Peyer's patch (tissue), 4 donors: ENCODE data around the gene NLGN4X. TPM values are rescaled to one million over a fixed set of nuclear protein-coding genes. Genes with fewer than 3 reads are reported as not detected.

ENCODE experiments used
- DNase-seq, 3 donors: peaks; one replicate each; pipeline ENCODE4 v3.0.0-alpha.2; 2017 to 2019
- H3K27ac ChIP-seq, 4 donors: fragments of 200-600 bp; sonication (generic); one replicate each; pipeline ENCODE4 v1.5.1; 2016 to 2019
- H3K27me3 ChIP-seq, 2 donors: fragments of 200-600 bp; sonication (generic); one replicate each; pipeline ENCODE4 v1.5.1; 2019
- H3K36me3 ChIP-seq, 3 donors: fragments of 200-600 bp; sonication (generic); one replicate each; pipeline ENCODE4 v1.5.1; 2016 to 2019
- H3K4me1 ChIP-seq, 4 donors: fragments of 200-600 bp; sonication (generic); one replicate each; pipeline ENCODE4 v1.5.1; 2016 to 2019
- H3K4me3 ChIP-seq, 4 donors: fragments of 200-600 bp; sonication (generic); 1 replicate in 3 of 4; 2 replicates in 1 of 4; pipeline ENCODE4 v1.5.1; 2016 to 2019; ENCODE audit warnings: mild to moderate bottlenecking in 1 of 4
- H3K9me3 ChIP-seq, 4 donors: fragments of 200-600 bp; sonication (generic); one replicate each; pipeline ENCODE4 v1.5.1; 2016 to 2019; ENCODE audit warnings: mild to moderate bottlenecking in 1 of 4
- CTCF ChIP-seq, 6 experiments: fragments of 450-650 bp in 4 of 6; fragments of 200-600 bp in 2 of 6; sonication (generic) in 1 of 6; IDR thresholded peaks; one replicate each; pipeline ENCODE4 v1.5.1; 2017 to 2019; ENCODE audit warnings: antibody characterized with exemption in 6 of 6, mild to moderate bottlenecking in 3 of 6, moderate library complexity in 1 of 6
- POLR2A ChIP-seq, 2 donors: fragments of 450-650 bp; IDR thresholded peaks; one replicate each; pipeline ENCODE4 v1.5.1; 2017; ENCODE audit warnings: antibody characterized with exemption in 2 of 2, mild to moderate bottlenecking in 2 of 2, moderate library complexity in 2 of 2
- total RNA-seq, 4 donors: library from RNA; depleted of rRNA; stranded (reverse); fragments of >200 nt; gene quantifications; one replicate each; pipeline ENCODE4 v1.1.0, GENCODE V29; 2016

NLGN4X gene
- total RNA-seq, 4 donors from 2014 or later: 1.1 to 5.0 (median 2.4) TPM

GRCh38 chrX:6184900-6185515, 43.7 kb downstream of the NLGN4X start:
- no peak for TF ChIP-seq POLR2A (IDR thresholded peaks at IDR 0.05)
- TF ChIP-seq CTCF (IDR thresholded peaks at IDR 0.05): no peak

GRCh38 chrX:6175914-6176313, 52.8 kb downstream of the NLGN4X start:
- Histone ChIP-seq H3K27me3 (no peaks in the 10 kb centered on the region), H3K9me3 (no peaks in the 10 kb centered on the region), H3K27ac (no peak overlapping the region), H3K4me1 (no peaks in the 10 kb centered on the region), H3K36me3 (no peaks in the 10 kb centered on the region), H3K4me3 (no peak overlapping the region)
- DNase-seq: no peak
- TF ChIP-seq CTCF (IDR thresholded peaks at IDR 0.05) (no peak), POLR2A (IDR thresholded peaks at IDR 0.05) (no peak)

More at GRCh38 chrX:6184900-6185515, 43.7 kb downstream of the NLGN4X start:
- no peak for DNase-seq
- no peak overlapping the region for H3K27ac ChIP-seq
- H3K4me1 ChIP-seq: no peaks in the 10 kb centered on the region
- H3K36me3 ChIP-seq: no peaks in the 10 kb centered on the region
- H3K9me3 ChIP-seq: no peaks in the 10 kb centered on the region
- no peak overlapping the region for H3K4me3 ChIP-seq
- no peaks in the 10 kb centered on the region for H3K27me3 ChIP-seq

GRCh38 chrX:6170424-6170823, 58.2 kb downstream of the NLGN4X start:
- H3K4me3 ChIP-seq: no peak overlapping the region
- H3K4me1 ChIP-seq: no peaks in the 10 kb centered on the region
- no peak for DNase-seq
- no peak overlapping the region for H3K27ac ChIP-seq
- TF ChIP-seq POLR2A (IDR thresholded peaks at IDR 0.05): no peak
- TF ChIP-seq CTCF (IDR thresholded peaks at IDR 0.05): no peak
- no peaks in the 10 kb centered on the region for H3K27me3 ChIP-seq
- no peaks in the 10 kb centered on the region for H3K9me3 ChIP-seq
- no peaks in the 10 kb centered on the region for H3K36me3 ChIP-seq

- Histone ChIP-seq H3K36me3 (no peaks in the 10 kb centered on the region), H3K4me1 (no peaks in the 10 kb centered on the region), H3K4me3 (no peak overlapping the region), H3K9me3 (no peaks in the 10 kb centered on the region), H3K27ac (no peak overlapping the region), H3K27me3 (no peaks in the 10 kb centered on the region)
- DNase-seq: no peak
- TF ChIP-seq POLR2A (IDR thresholded peaks at IDR 0.05) (no peak), CTCF (IDR thresholded peaks at IDR 0.05) (no peak)
Measured at GRCh38 chrX:6169407-6169806, 59.3 kb downstream of the NLGN4X start.

GRCh38 chrX:6163721-6164120, 64.9 kb downstream of the NLGN4X start:
- TF ChIP-seq POLR2A (IDR thresholded peaks at IDR 0.05) (no peak), CTCF (IDR thresholded peaks at IDR 0.05) (no peak)
- no peak overlapping the region for H3K4me3 ChIP-seq
- H3K27ac ChIP-seq: no peak overlapping the region

GRCh38 chrX:6159468-6159867, 69.2 kb downstream of the NLGN4X start:
- no peaks in the 10 kb centered on the region for H3K9me3 ChIP-seq
- TF ChIP-seq CTCF (IDR thresholded peaks at IDR 0.05) (no peak), POLR2A (IDR thresholded peaks at IDR 0.05) (no peak)
- H3K27me3 ChIP-seq: no peaks in the 10 kb centered on the region
- no peaks in the 10 kb centered on the region for H3K4me1 ChIP-seq
- DNase-seq: no peak
- no peak overlapping the region for H3K27ac ChIP-seq
- H3K36me3 ChIP-seq: no peaks in the 10 kb centered on the region
- no peak overlapping the region for H3K4me3 ChIP-seq

More at GRCh38 chrX:6163721-6164120, 64.9 kb downstream of the NLGN4X start:
- Histone ChIP-seq H3K27me3 (no peaks in the 10 kb centered on the region), H3K36me3 (no peaks in the 10 kb centered on the region), H3K9me3 (no peaks in the 10 kb centered on the region), H3K4me1 (no peaks in the 10 kb centered on the region)
- DNase-seq: no peak
